ENCODE data around the gene INPP5A.
"Not testable (repeated sequence)": the region's sequence is repeated elsewhere in the genome, so short reads cannot be mapped to it uniquely, and the experiment has no call there.

Gene INPP5A

GRCh38 chr10:132729810-132730572 is 192.4 kb downstream of the INPP5A start:
- DNase-seq, result no peak
- no peak for TF ChIP-seq POLR2A (IDR thresholded peaks at IDR 0.05; ENCODE audit: low read length)
- TF ChIP-seq GATA1 (IDR thresholded peaks at IDR 0.05; ENCODE audit: low read depth, low read length), result no peak

- no peak for DNase-seq
- TF ChIP-seq POLR2A (IDR thresholded peaks at IDR 0.05; ENCODE audit: low read length), result no peak
- TF ChIP-seq GATA1 (IDR thresholded peaks at IDR 0.05; ENCODE audit: low read depth, low read length), result no peak
These were observed 193.0 kb downstream of the INPP5A start for GRCh38 chr10:132730573-132730953.

GRCh38 chr10:132732518-132732917 is 194.9 kb downstream of the INPP5A start:
- TF ChIP-seq GATA1 (IDR thresholded peaks at IDR 0.05; ENCODE audit: low read depth, low read length), result no peak
- no peak for TF ChIP-seq POLR2A (IDR thresholded peaks at IDR 0.05; ENCODE audit: low read length)
- no peak for DNase-seq

- no peak for DNase-seq
- TF ChIP-seq POLR2A (IDR thresholded peaks at IDR 0.05; ENCODE audit: low read length) (no peak), GATA1 (IDR thresholded peaks at IDR 0.05; ENCODE audit: low read depth, low read length) (no peak)
These were observed 196.3 kb downstream of the INPP5A start for GRCh38 chr10:132733926-132734325.

GRCh38 chr10:132735341-132735775 is 197.8 kb downstream of the INPP5A start:
- DNase-seq, result no peak
- TF ChIP-seq POLR2A (IDR thresholded peaks at IDR 0.05; ENCODE audit: low read length), result no peak

GRCh38 chr10:132735923-132736391 is 198.4 kb downstream of the INPP5A start:
- no peak for TF ChIP-seq GATA1 (IDR thresholded peaks at IDR 0.05; ENCODE audit: low read depth, low read length)
- DNase-seq, result no peak

GRCh38 chr10:132737390-132738048 is 199.9 kb downstream of the INPP5A start:
- DNase-seq, result no peak
- no peak for TF ChIP-seq GATA1 (IDR thresholded peaks at IDR 0.05; ENCODE audit: low read depth, low read length)
- no peak for TF ChIP-seq POLR2A (IDR thresholded peaks at IDR 0.05; ENCODE audit: low read length)

- TF ChIP-seq GATA1 (IDR thresholded peaks at IDR 0.05; ENCODE audit: low read depth, low read length) (no peak), POLR2A (IDR thresholded peaks at IDR 0.05; ENCODE audit: low read length) (no peak)
- DNase-seq, result no peak
These were observed 201.1 kb downstream of the INPP5A start for GRCh38 chr10:132738454-132739224.

GRCh38 chr10:132739225-132739613 is 201.6 kb downstream of the INPP5A start:
- no peak for TF ChIP-seq GATA1 (IDR thresholded peaks at IDR 0.05; ENCODE audit: low read depth, low read length)
- no peak for TF ChIP-seq POLR2A (IDR thresholded peaks at IDR 0.05; ENCODE audit: low read length)
- no peak for DNase-seq

GRCh38 chr10:132740588-132740987 is 203.0 kb downstream of the INPP5A start:
- no peak for TF ChIP-seq POLR2A (IDR thresholded peaks at IDR 0.05; ENCODE audit: low read length)
- TF ChIP-seq GATA1 (IDR thresholded peaks at IDR 0.05; ENCODE audit: low read depth, low read length), result no peak

GRCh38 chr10:132742167-132742836 is 204.7 kb downstream of the INPP5A start:
- no peak for DNase-seq
- TF ChIP-seq POLR2A (IDR thresholded peaks at IDR 0.05; ENCODE audit: low read length) (no peak), GATA1 (IDR thresholded peaks at IDR 0.05; ENCODE audit: low read depth, low read length) (no peak)

More at GRCh38 chr10:132740588-132740987, 203.0 kb downstream of the INPP5A start:
- DNase-seq, result no peak

GRCh38 chr10:132742837-132743194 is 205.2 kb downstream of the INPP5A start:
- no peak for TF ChIP-seq GATA1 (IDR thresholded peaks at IDR 0.05; ENCODE audit: low read depth, low read length)
- no peak for TF ChIP-seq POLR2A (IDR thresholded peaks at IDR 0.05; ENCODE audit: low read length)
- DNase-seq, result no peak

GRCh38 chr10:132743196-132743924 is 205.8 kb downstream of the INPP5A start:
- not testable (repeated sequence) for DNase-seq

Data from erythroblast (primary cell).